ENCODE data around the gene KLF7.

DNA sequence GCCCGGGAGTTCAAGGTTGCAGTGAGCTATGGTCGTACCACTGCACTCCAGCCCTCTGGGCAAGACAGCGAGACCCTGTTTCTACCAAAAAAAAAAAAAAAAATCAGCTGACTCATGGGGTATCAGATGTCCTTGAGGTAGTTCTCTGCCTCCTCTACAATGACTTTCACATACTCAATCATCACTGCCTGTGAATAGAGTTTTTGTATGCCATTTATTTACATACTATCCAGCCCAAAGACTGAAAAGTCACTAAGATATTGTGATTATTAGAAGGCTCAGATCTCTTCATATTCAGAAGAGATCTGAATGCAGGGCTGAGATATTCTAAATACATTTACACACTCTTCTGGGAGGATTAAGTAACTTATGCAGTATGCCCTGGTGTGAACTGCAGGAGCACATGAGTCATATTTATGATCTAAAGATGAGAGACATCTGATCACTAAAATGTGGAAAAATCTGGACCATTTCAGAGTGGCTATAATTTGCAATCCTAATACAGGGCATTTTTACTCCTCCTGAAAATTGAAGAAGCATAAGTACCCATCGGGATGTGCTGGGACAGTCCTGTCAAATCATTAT, 38.9 kb downstream of the KLF7 start:
- TF ChIP-seq, protein P1, sequence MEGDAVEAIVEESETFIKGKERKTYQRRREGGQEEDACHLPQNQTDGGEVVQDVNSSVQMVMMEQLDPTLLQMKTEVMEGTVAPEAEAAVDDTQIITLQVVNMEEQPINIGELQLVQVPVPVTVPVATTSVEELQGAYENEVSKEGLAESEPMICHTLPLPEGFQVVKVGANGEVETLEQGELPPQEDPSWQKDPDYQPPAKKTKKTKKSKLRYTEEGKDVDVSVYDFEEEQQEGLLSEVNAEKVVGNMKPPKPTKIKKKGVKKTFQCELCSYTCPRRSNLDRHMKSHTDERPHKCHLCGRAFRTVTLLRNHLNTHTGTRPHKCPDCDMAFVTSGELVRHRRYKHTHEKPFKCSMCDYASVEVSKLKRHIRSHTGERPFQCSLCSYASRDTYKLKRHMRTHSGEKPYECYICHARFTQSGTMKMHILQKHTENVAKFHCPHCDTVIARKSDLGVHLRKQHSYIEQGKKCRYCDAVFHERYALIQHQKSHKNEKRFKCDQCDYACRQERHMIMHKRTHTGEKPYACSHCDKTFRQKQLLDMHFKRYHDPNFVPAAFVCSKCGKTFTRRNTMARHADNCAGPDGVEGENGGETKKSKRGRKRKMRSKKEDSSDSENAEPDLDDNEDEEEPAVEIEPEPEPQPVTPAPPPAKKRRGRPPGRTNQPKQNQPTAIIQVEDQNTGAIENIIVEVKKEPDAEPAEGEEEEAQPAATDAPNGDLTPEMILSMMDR (conservative IDR thresholded peaks at IDR 0.05 in 1 of 2, IDR thresholded peaks at IDR 0.05 in 1 of 2; ENCODE audit: extremely low read depth in 1 of 2, insufficient read depth in 1 of 2, low read depth in 1 of 2, low read length in 2 of 2) = no peak
- no peak for TF ChIP-seq EZH2 (IDR thresholded peaks at IDR 0.05; ENCODE audit: borderline replicate concordance, low read length)
